ENCODE results near the gene TMEM225. TPM values are rescaled to one million over a fixed set of nuclear protein-coding genes. Genes with fewer than 3 reads are reported as not detected.

TMEM225 gene
- total RNA-seq, 1 donor from 2014 or later: not detected

Other genes with a start within 250 kb of the TMEM225 start
- 8.9 TPM for gene SCN3B, start 231.0 kb downstream of the TMEM225 start, total RNA-seq
- gene ZNF202, start 144.0 kb downstream of the TMEM225 start, total RNA-seq: 9.4 TPM
- gene OR6X1, start 131.2 kb downstream of the TMEM225 start, total RNA-seq: not detected
- gene OR6M1, start 79.3 kb downstream of the TMEM225 start, total RNA-seq: not detected
- gene OR8D4, start 16.5 kb upstream of the TMEM225 start, total RNA-seq: under 0.01 TPM
- gene OR4D5, start 53.9 kb upstream of the TMEM225 start, total RNA-seq: 0.52 TPM
- gene OR6T1, start 58.2 kb upstream of the TMEM225 start, total RNA-seq: not detected
- gene OR10S1, start 92.1 kb upstream of the TMEM225 start, total RNA-seq: not detected
- gene OR10G6, start 109.5 kb upstream of the TMEM225 start, total RNA-seq: not detected
- gene OR10G4, start 127.3 kb upstream of the TMEM225 start, total RNA-seq: not detected
- gene OR10G9, start 137.3 kb upstream of the TMEM225 start, total RNA-seq: not detected
- not detected for gene OR10G8, start 141.1 kb upstream of the TMEM225 start, total RNA-seq
- not detected for gene OR10G7, start 155.7 kb upstream of the TMEM225 start, total RNA-seq
- 89.8 TPM for gene VWA5A, start 229.8 kb upstream of the TMEM225 start, total RNA-seq

Data from skeletal muscle tissue (tissue), 1 donor.